Choroid plexus epithelial cell (primary cell): ENCODE results near the gene QARS1.

Experiments used
- DNase-seq: peaks from one replicate; pipeline ENCODE4 v3.0.0-alpha.2; 2010; ENCODE audit warnings: low read depth
- H3K4me3 ChIP-seq: 2 replicates; pipeline ENCODE4 v1.5.1; 2011; ENCODE audit warnings: low read depth, mild to moderate bottlenecking, control low read depth, low read length, moderate library complexity
- CTCF ChIP-seq: conservative IDR thresholded peaks from 2 replicates; pipeline ENCODE4 v1.5.1; 2011; ENCODE audit warnings: low read depth, mild to moderate bottlenecking, control low read depth, inconsistent platforms, low read length, moderate library complexity

Gene QARS1

GRCh38 chr3:49110780-49111179 is 6.2 kb upstream of the QARS1 start:
- TF ChIP-seq CTCF: no peak
- DNase-seq: no peak
- no peak overlapping the region for H3K4me3 ChIP-seq

GRCh38 chr3:49108346-49108745 is 3.8 kb upstream of the QARS1 start:
- TF ChIP-seq CTCF: no peak
- H3K4me3 ChIP-seq: no peak overlapping the region
- DNase-seq: no peak

DNA sequence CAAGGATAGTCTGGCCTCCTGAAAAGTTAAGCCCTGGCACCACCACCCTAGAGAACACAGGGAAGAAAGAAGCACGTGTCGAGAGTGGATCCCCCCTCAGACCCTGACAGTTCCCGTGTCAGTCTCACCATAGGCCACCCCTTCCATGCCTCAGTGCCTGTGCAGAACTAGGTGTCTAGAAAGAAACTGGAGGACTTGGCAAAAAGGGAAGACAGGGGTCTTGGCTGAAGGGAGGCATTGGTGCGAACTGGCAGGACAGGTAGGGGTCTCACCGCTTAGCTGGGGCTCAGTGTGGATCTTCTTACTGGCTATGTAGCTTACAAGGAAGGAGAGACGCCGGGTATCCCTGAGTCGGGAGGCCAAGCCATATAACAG is 518 bp downstream of the QARS1 start:
- TF ChIP-seq CTCF: no peak
- peak overlapping the region; percentile 98 for H3K4me3 ChIP-seq
- no peak for DNase-seq

DNA sequence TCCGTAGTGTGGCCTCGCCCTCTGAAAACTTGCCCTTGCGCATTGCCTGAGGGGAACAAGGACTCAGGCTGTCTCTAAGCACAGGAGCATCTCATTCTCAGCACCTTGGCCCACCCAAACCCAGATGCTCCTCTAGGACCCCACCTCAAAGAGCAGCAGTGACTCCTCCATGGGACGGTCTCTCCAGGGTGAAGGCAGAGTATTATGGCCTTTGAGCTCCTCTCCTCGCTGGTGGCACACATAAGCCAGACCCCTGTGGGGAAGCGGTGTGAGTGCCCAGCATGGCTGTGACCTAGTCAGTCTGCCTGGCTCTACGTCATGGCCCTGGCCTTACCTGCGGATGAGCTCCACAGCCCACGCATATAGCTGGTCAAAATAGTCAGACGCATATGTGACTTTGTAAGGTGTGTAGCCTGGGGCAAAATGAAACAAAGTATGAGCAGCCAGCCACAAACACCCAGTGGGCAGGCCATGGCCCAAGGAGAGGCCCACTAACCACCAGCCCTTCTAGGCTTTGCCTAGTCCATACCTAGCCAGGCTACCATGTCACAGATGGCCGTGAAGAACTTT is 4.4 kb downstream of the QARS1 start:
- TF ChIP-seq CTCF: no peak
- H3K4me3 ChIP-seq: no peak overlapping the region
- no peak for DNase-seq

- no peak for TF ChIP-seq CTCF
- no peak for DNase-seq
- H3K4me3 ChIP-seq: no peak overlapping the region
Observed at GRCh38 chr3:49098910-49099630, 5.5 kb downstream of the QARS1 start.

DNA sequence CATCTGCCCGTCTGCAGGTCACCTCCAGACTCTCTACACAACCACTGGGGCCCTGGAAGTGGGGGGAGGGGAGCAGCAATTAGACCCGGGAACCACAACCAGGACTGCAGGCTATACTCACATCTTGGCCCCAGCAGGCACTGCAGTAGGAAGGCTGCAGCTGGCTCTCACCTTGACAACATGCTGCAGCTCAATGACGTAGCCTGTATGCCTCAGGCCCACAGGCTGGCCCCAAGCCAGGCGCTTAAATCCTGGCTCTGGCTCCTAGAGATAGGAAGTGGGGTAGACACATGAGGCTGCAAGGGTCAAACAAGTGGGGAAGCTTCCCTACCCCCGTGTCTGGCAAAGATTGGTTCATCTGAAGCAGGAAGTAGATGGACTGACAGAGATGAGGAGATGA is 6.1 kb downstream of the QARS1 start:
- no peak for TF ChIP-seq CTCF
- H3K4me3 ChIP-seq: no peak overlapping the region
- peak; percentile 44 for DNase-seq
